K562 (cell line): ENCODE measurements around the gene GORASP2. TPM values are rescaled to one million over a fixed set of nuclear protein-coding genes. Genes with fewer than 3 reads are reported as not detected.

Experiments
- AFF4 ChIP-seq: sonication (generic); formaldehyde crosslinking; IDR thresholded peaks from 2 replicates; pipeline ENCODE4 v1.8.0; 2023; ENCODE audit warnings: mild to moderate bottlenecking, missing genetic modification reagents
- CBFB ChIP-seq: sonication (generic); formaldehyde crosslinking; IDR thresholded peaks from 2 replicates; pipeline ENCODE4 v1.4.0; 2020; ENCODE audit warnings: mild to moderate bottlenecking, missing genetic modification reagents
- E2F4 ChIP-seq: sonication (generic); formaldehyde crosslinking; IDR thresholded peaks from 2 replicates; pipeline ENCODE4 v1.8.0; 2022; ENCODE audit warnings: mild to moderate bottlenecking, low read depth, missing genetic modification reagents
- MAZ ChIP-seq, 2 experiments: fragments of 450-650 bp in 1 of 2; sonication (generic) in 1 of 2; formaldehyde crosslinking; IDR thresholded peaks in 1 of 2; conservative IDR thresholded peaks in 1 of 2; 2 replicates each; pipeline versions ENCODE4 v1.4.0 to v1.5.0; 2020; ENCODE audit warnings: mild to moderate bottlenecking in 1 of 2, missing genetic modification reagents in 1 of 2
- NBN ChIP-seq: fragments of 450-650 bp; IDR thresholded peaks from 2 replicates; pipeline ENCODE4 v1.6.1; 2016; ENCODE audit warnings: low read depth, mild to moderate bottlenecking
- NCOA1 ChIP-seq: fragments of 450-650 bp; IDR thresholded peaks from 2 replicates; pipeline ENCODE4 v1.6.1; 2016; ENCODE audit warnings: low read depth
- PBX2 ChIP-seq, 2 experiments: IDR thresholded peaks in 1 of 2; conservative IDR thresholded peaks in 1 of 2; 2 replicates each; pipeline ENCODE4 v1.6.1; 2016; ENCODE audit warnings: low read depth in 2 of 2, mild to moderate bottlenecking in 1 of 2, missing compliant biosample characterization in 1 of 2, missing genetic modification characterization in 1 of 2, moderate library complexity in 1 of 2
- POLR2H ChIP-seq: IDR thresholded peaks from 2 replicates; pipeline ENCODE4 v1.6.1; 2016; ENCODE audit warnings: missing genetic modification characterization, low read depth, mild to moderate bottlenecking, control low read depth, missing compliant biosample characterization, moderate library complexity
- SUPT5H ChIP-seq: fragments of 450-650 bp; IDR thresholded peaks from 2 replicates; pipeline ENCODE4 v1.6.1; 2016
- TCF3 ChIP-seq: sonication (generic); formaldehyde crosslinking; IDR thresholded peaks from 2 replicates; pipeline ENCODE4 v1.4.0; 2020; ENCODE audit warnings: mild to moderate bottlenecking, missing genetic modification reagents
- ZBTB11 ChIP-seq, 3 experiments: fragments of 200-800 bp in 1 of 3; fragments of 250-450 bp in 1 of 3; fragments of 450-650 bp in 1 of 3; sonication (Bioruptor Pico) in 1 of 3; sonication (Bioruptor generic) in 1 of 3; formaldehyde crosslinking in 1 of 3; IDR thresholded peaks; 2 replicates each; pipeline versions ENCODE4 v1.6.1 to v1.8.0; 2016 to 2022; ENCODE audit warnings: mild to moderate bottlenecking in 2 of 3, missing genetic modification characterization in 2 of 3, missing compliant biosample characterization in 1 of 3, moderate library complexity in 1 of 3
- ZC3H11A ChIP-seq: IDR thresholded peaks from 2 replicates; pipeline ENCODE4 v1.6.1; 2012; ENCODE audit warnings: low read depth, low read length, improper control_type of control experiment
- ZNF766 ChIP-seq: fragments of 200-800 bp; sonication (Bioruptor generic); conservative IDR thresholded peaks from 2 replicates; pipeline ENCODE4 v1.6.1; 2016; ENCODE audit warnings: missing genetic modification characterization, missing compliant biosample characterization
- polyA plus RNA-seq, 8 experiments: library from polyadenylated mRNA; depleted of rRNA in 4 of 8; stranded (reverse) in 5 of 8; unstranded in 3 of 8; fragments of >200 nt; fragmentation: Nextera tagmentation in 2 of 8; fragmentation: Illumina TruSeq in 1 of 8; extraction: Ambion mirVana in 2 of 8; extraction: Trizol in 1 of 8; gene quantifications; 2 replicates each; pipeline versions ENCODE4 v1.2.1 to v1.2.3, GENCODE V29; 2011 to 2014; ENCODE audit warnings: inconsistent platforms in 1 of 8, missing spikeins in 1 of 8
- total RNA-seq, 7 experiments: library from RNA; depleted of rRNA in 6 of 7; stranded (reverse); fragments of >200 nt in 6 of 7; fragmentation: Illumina TruSeq in 2 of 7; extraction: Trizol in 2 of 7; gene quantifications; 2 replicates each; pipeline versions ENCODE4 v1.2.1 to v1.2.3, GENCODE V29; 2011 to 2021; ENCODE audit warnings: low replicate concordance in 1 of 7

Gene GORASP2
- total and polyA plus RNA-seq, 9 of the 15 experiments (the other 6 are each of a cell fraction or from before 2014, with no cell fraction given) = 27.4 to 180 (median 59.6) TPM

- no peak for TF ChIP-seq PBX2 (CRISPR knock-in tag; IDR thresholded peaks at IDR 0.05; ENCODE audit: low read depth)
- TF ChIP-seq PBX2 (tag; conservative IDR thresholded peaks at IDR 0.05; ENCODE audit: low read depth) = 0 out of 2 replicates have a peak, but pooled peaks have one; percentile 10
- TF ChIP-seq MAZ (CRISPR knock-in tag; conservative IDR thresholded peaks at IDR 0.05 in 1 of 2, IDR thresholded peaks at IDR 0.05 in 1 of 2) = 0 out of 4 replicates have a peak, but pooled peaks of 1 of the 2 experiments have one; percentile 15
- no peak for TF ChIP-seq ZNF766 (CRISPR knock-in tag)
- TF ChIP-seq POLR2H = peak; percentile 0; the same call in 1 of the 2 replicates
- 0 out of 2 replicates have a peak, but pooled peaks have one; percentile 28 for TF ChIP-seq CBFB
- no peak for TF ChIP-seq NBN
- peak; percentile 74 for TF ChIP-seq NCOA1
- peak; percentile 88 to 98 (median 92) for TF ChIP-seq ZBTB11 (CRISPR knock-in tag; IDR thresholded peaks at IDR 0.05)
- TF ChIP-seq TCF3 = peak; percentile 18; the same call in 1 of the 2 replicates
- peak; percentile 31; the same call in 1 of the 2 replicates for TF ChIP-seq SUPT5H
- no peak for TF ChIP-seq E2F4
- peak; percentile 71; the same call in 1 of the 2 replicates for TF ChIP-seq ZC3H11A
- no peak; the same call in 1 of the 2 replicates for TF ChIP-seq AFF4 (CRISPR knock-in tag)
These were observed 1.3 kb downstream of the GORASP2 start (continued) for GRCh38 chr2:170930131-170930990.
